ENCODE measurements around the gene TAOK1.

TAOK1 gene

GRCh38 chr17:29383686-29384085 lies 6.5 kb upstream of the TAOK1 start:
- no peaks in the 10 kb centered on the region for H3K27me3 ChIP-seq (ENCODE audit: control insufficient read depth, insufficient read depth, low read length)
- no peak overlapping the region for H3K9ac ChIP-seq (ENCODE audit: low read length)
- no peak overlapping the region for H3K27ac ChIP-seq (ENCODE audit: low read length)
- H3K4me1 ChIP-seq (ENCODE audit: control insufficient read depth, low read depth, low read length): peaks cover 3% of the 10 kb centered on the region
- H3K36me3 ChIP-seq (ENCODE audit: control insufficient read depth, low read depth, low read length): no peaks in the 10 kb centered on the region
- H3K4me3 ChIP-seq (ENCODE audit: low read length): no peak overlapping the region
- no peaks in the 10 kb centered on the region for H3K9me3 ChIP-seq (ENCODE audit: control insufficient read depth, low read depth, low read length)

- Histone ChIP-seq H3K4me1 (ENCODE audit: control insufficient read depth, low read depth, low read length) (peaks cover 7% of the 10 kb centered on the region), H3K27me3 (ENCODE audit: control insufficient read depth, insufficient read depth, low read length) (no peaks in the 10 kb centered on the region), H3K27ac (ENCODE audit: low read length) (no peak overlapping the region), H3K9ac (ENCODE audit: low read length) (no peak overlapping the region), H3K4me3 (ENCODE audit: low read length) (no peak overlapping the region), H3K9me3 (ENCODE audit: control insufficient read depth, low read depth, low read length) (no peaks in the 10 kb centered on the region), H3K36me3 (ENCODE audit: control insufficient read depth, low read depth, low read length) (no peaks in the 10 kb centered on the region)
Observed at GRCh38 chr17:29384901-29385300, 5.3 kb upstream of the TAOK1 start.

- H3K4me3 ChIP-seq (ENCODE audit: low read length): no peak overlapping the region
- no peak overlapping the region for H3K27ac ChIP-seq (ENCODE audit: low read length)
- no peaks in the 10 kb centered on the region for H3K9me3 ChIP-seq (ENCODE audit: control insufficient read depth, low read depth, low read length)
- no peaks in the 10 kb centered on the region for H3K27me3 ChIP-seq (ENCODE audit: control insufficient read depth, insufficient read depth, low read length)
- no peak overlapping the region for H3K9ac ChIP-seq (ENCODE audit: low read length)
- H3K36me3 ChIP-seq (ENCODE audit: control insufficient read depth, low read depth, low read length): no peaks in the 10 kb centered on the region
- H3K4me1 ChIP-seq (ENCODE audit: control insufficient read depth, low read depth, low read length): peaks cover 11% of the 10 kb centered on the region
Observed at GRCh38 chr17:29386760-29387159, 3.4 kb upstream of the TAOK1 start.

GRCh38 chr17:29388937-29389336 lies 1.2 kb upstream of the TAOK1 start:
- H3K36me3 ChIP-seq (ENCODE audit: control insufficient read depth, low read depth, low read length): peaks cover 7% of the 10 kb centered on the region
- H3K27me3 ChIP-seq (ENCODE audit: control insufficient read depth, insufficient read depth, low read length): no peaks in the 10 kb centered on the region
- peaks cover 25% of the 10 kb centered on the region for H3K4me1 ChIP-seq (ENCODE audit: control insufficient read depth, low read depth, low read length)
- H3K27ac ChIP-seq (ENCODE audit: low read length): no peak overlapping the region
- H3K9me3 ChIP-seq (ENCODE audit: control insufficient read depth, low read depth, low read length): no peaks in the 10 kb centered on the region
- no peak overlapping the region for H3K9ac ChIP-seq (ENCODE audit: low read length)
- H3K4me3 ChIP-seq (ENCODE audit: low read length): no peak overlapping the region

GRCh38 chr17:29390851-29391631 lies 878 bp downstream of the TAOK1 start:
- H3K27ac ChIP-seq (ENCODE audit: low read length): peak overlapping the region; percentile 52

GRCh38 chr17:29393436-29393835 lies 3.3 kb downstream of the TAOK1 start:
- peak overlapping the region; percentile 14 for H3K4me3 ChIP-seq (ENCODE audit: low read length)
- H3K9me3 ChIP-seq (ENCODE audit: control insufficient read depth, low read depth, low read length): no peaks in the 10 kb centered on the region
- no peaks in the 10 kb centered on the region for H3K27me3 ChIP-seq (ENCODE audit: control insufficient read depth, insufficient read depth, low read length)
- peaks cover 7% of the 10 kb centered on the region for H3K36me3 ChIP-seq (ENCODE audit: control insufficient read depth, low read depth, low read length)
- H3K9ac ChIP-seq (ENCODE audit: low read length): no peak overlapping the region
- H3K27ac ChIP-seq (ENCODE audit: low read length): no peak overlapping the region
- peaks cover 21% of the 10 kb centered on the region for H3K4me1 ChIP-seq (ENCODE audit: control insufficient read depth, low read depth, low read length)

More at GRCh38 chr17:29390851-29391631, 878 bp downstream of the TAOK1 start:
- Histone ChIP-seq H3K27me3 (ENCODE audit: control insufficient read depth, insufficient read depth, low read length) (no peaks in the 10 kb centered on the region), H3K4me1 (ENCODE audit: control insufficient read depth, low read depth, low read length) (peaks cover 25% of the 10 kb centered on the region), H3K36me3 (ENCODE audit: control insufficient read depth, low read depth, low read length) (peaks cover 7% of the 10 kb centered on the region), H3K4me3 (ENCODE audit: low read length) (peak overlapping the region; percentile 99), H3K9me3 (ENCODE audit: control insufficient read depth, low read depth, low read length) (no peaks in the 10 kb centered on the region), H3K9ac (ENCODE audit: low read length) (peak overlapping the region; percentile 92)

- peaks cover 10% of the 10 kb centered on the region for H3K36me3 ChIP-seq (ENCODE audit: control insufficient read depth, low read depth, low read length)
- no peak overlapping the region for H3K9ac ChIP-seq (ENCODE audit: low read length)
- H3K9me3 ChIP-seq (ENCODE audit: control insufficient read depth, low read depth, low read length): no peaks in the 10 kb centered on the region
- H3K4me3 ChIP-seq (ENCODE audit: low read length): no peak overlapping the region
- H3K27me3 ChIP-seq (ENCODE audit: control insufficient read depth, insufficient read depth, low read length): no peaks in the 10 kb centered on the region
- H3K4me1 ChIP-seq (ENCODE audit: control insufficient read depth, low read depth, low read length): peaks cover 19% of the 10 kb centered on the region
- no peak overlapping the region for H3K27ac ChIP-seq (ENCODE audit: low read length)
Observed at GRCh38 chr17:29394761-29395160, 4.6 kb downstream of the TAOK1 start.

- Histone ChIP-seq H3K4me3 (ENCODE audit: low read length) (no peak overlapping the region), H3K4me1 (ENCODE audit: control insufficient read depth, low read depth, low read length) (peaks cover 18% of the 10 kb centered on the region), H3K9ac (ENCODE audit: low read length) (no peak overlapping the region), H3K27ac (ENCODE audit: low read length) (no peak overlapping the region), H3K9me3 (ENCODE audit: control insufficient read depth, low read depth, low read length) (no peaks in the 10 kb centered on the region), H3K36me3 (ENCODE audit: control insufficient read depth, low read depth, low read length) (peaks cover 18% of the 10 kb centered on the region), H3K27me3 (ENCODE audit: control insufficient read depth, insufficient read depth, low read length) (no peaks in the 10 kb centered on the region)
Observed at GRCh38 chr17:29396066-29396465, 5.9 kb downstream of the TAOK1 start.

- Histone ChIP-seq H3K36me3 (ENCODE audit: control insufficient read depth, low read depth, low read length) (peaks cover 15% of the 10 kb centered on the region), H3K27me3 (ENCODE audit: control insufficient read depth, insufficient read depth, low read length) (no peaks in the 10 kb centered on the region), H3K9ac (ENCODE audit: low read length) (no peak overlapping the region), H3K9me3 (ENCODE audit: control insufficient read depth, low read depth, low read length) (no peaks in the 10 kb centered on the region), H3K4me1 (ENCODE audit: control insufficient read depth, low read depth, low read length) (no peaks in the 10 kb centered on the region), H3K4me3 (ENCODE audit: low read length) (no peak overlapping the region), H3K27ac (ENCODE audit: low read length) (no peak overlapping the region)
Observed at GRCh38 chr17:29399634-29400033, 9.5 kb downstream of the TAOK1 start.

GRCh38 chr17:29400818-29401217 lies 10.7 kb downstream of the TAOK1 start:
- peaks cover 15% of the 10 kb centered on the region for H3K36me3 ChIP-seq (ENCODE audit: control insufficient read depth, low read depth, low read length)
- no peak overlapping the region for H3K27ac ChIP-seq (ENCODE audit: low read length)
- H3K9ac ChIP-seq (ENCODE audit: low read length): no peak overlapping the region
- no peaks in the 10 kb centered on the region for H3K9me3 ChIP-seq (ENCODE audit: control insufficient read depth, low read depth, low read length)
- no peak overlapping the region for H3K4me3 ChIP-seq (ENCODE audit: low read length)
- H3K27me3 ChIP-seq (ENCODE audit: control insufficient read depth, insufficient read depth, low read length): no peaks in the 10 kb centered on the region
- no peaks in the 10 kb centered on the region for H3K4me1 ChIP-seq (ENCODE audit: control insufficient read depth, low read depth, low read length)

- Histone ChIP-seq H3K9ac (ENCODE audit: low read length) (no peak overlapping the region), H3K27ac (ENCODE audit: low read length) (no peak overlapping the region), H3K9me3 (ENCODE audit: control insufficient read depth, low read depth, low read length) (no peaks in the 10 kb centered on the region), H3K27me3 (ENCODE audit: control insufficient read depth, insufficient read depth, low read length) (no peaks in the 10 kb centered on the region), H3K4me1 (ENCODE audit: control insufficient read depth, low read depth, low read length) (no peaks in the 10 kb centered on the region), H3K36me3 (ENCODE audit: control insufficient read depth, low read depth, low read length) (peaks cover 15% of the 10 kb centered on the region), H3K4me3 (ENCODE audit: low read length) (no peak overlapping the region)
Observed at GRCh38 chr17:29401258-29401657, 11.1 kb downstream of the TAOK1 start.

GRCh38 chr17:29407856-29408255 lies 17.7 kb downstream of the TAOK1 start:
- peaks cover 3% of the 10 kb centered on the region for H3K36me3 ChIP-seq (ENCODE audit: control insufficient read depth, low read depth, low read length)
- H3K9me3 ChIP-seq (ENCODE audit: control insufficient read depth, low read depth, low read length): no peaks in the 10 kb centered on the region
- no peaks in the 10 kb centered on the region for H3K27me3 ChIP-seq (ENCODE audit: control insufficient read depth, insufficient read depth, low read length)
- no peaks in the 10 kb centered on the region for H3K4me1 ChIP-seq (ENCODE audit: control insufficient read depth, low read depth, low read length)
- no peak overlapping the region for H3K9ac ChIP-seq (ENCODE audit: low read length)
- no peak overlapping the region for H3K4me3 ChIP-seq (ENCODE audit: low read length)
- H3K27ac ChIP-seq (ENCODE audit: low read length): no peak overlapping the region
